H1 (cell line): ENCODE data around the gene POGZ. TPM values are rescaled to one million over a fixed set of nuclear protein-coding genes. Genes with fewer than 3 reads are reported as not detected.

ENCODE experiments used
- CEBPB ChIP-seq: IDR thresholded peaks from 2 replicates; pipeline ENCODE4 v1.6.1; 2012; ENCODE audit warnings: low read depth, low read length
- CHD7 ChIP-seq: fragments of 300-600 bp; sonication (generic); IDR thresholded peaks from 2 replicates; pipeline ENCODE4 v1.7.1; 2012; ENCODE audit warnings: low read length, moderate library complexity, mild to moderate bottlenecking, inconsistent platforms; ENCODE audit not compliant: insufficient replicate concordance
- RNF2 ChIP-seq: fragments of 200-900, 300-1000 bp; sonication (generic); IDR thresholded peaks from 2 replicates; pipeline ENCODE4 v1.7.1; 2016; ENCODE audit warnings: borderline replicate concordance, low read depth, mild to moderate bottlenecking, antibody characterized with exemption, low read length; ENCODE audit not compliant: poor library complexity, severe bottlenecking; ENCODE audit errors: missing control alignments
- polyA plus RNA-seq, 7 experiments: library from polyadenylated mRNA; depleted of rRNA in 3 of 7; stranded (reverse) in 5 of 7; unstranded in 2 of 7; fragments of >200 nt in 5 of 7; fragments of 200-250 nt in 2 of 7; gene quantifications; 1 replicate in 5 of 7; 2 replicates in 1 of 7; 4 replicates in 1 of 7; pipeline versions ENCODE4 v1.2.1 to v1.2.3, GENCODE V29; 2011 to 2013; ENCODE audit warnings: missing spikeins in 2 of 7, mixed read lengths in 2 of 7
- total RNA-seq: library from RNA; stranded (reverse); fragmentation: NEBNext Ultra II Directional; extraction: Animal tissue kit (Norgen Biotek cat#: 25700); gene quantifications from 2 replicates; pipeline ENCODE4 v1.2.1, GENCODE V29; 2021

Gene POGZ
- total and polyA plus RNA-seq, 2 of the 8 experiments (the other 6 are each of a cell fraction or from before 2014, with no cell fraction given): 66.4 to 105 TPM

GRCh38 chr1:151391079-151391563, 68.2 kb downstream of the POGZ start (continued):
- no peak for TF ChIP-seq CHD7
- no peak for TF ChIP-seq CEBPB
- no peak for TF ChIP-seq RNF2
